ENCODE measurements around the gene STIM1. TPM values are rescaled to one million over a fixed set of nuclear protein-coding genes. Genes with fewer than 3 reads are reported as not detected.
"Not testable (repeated sequence)": the region's sequence is repeated elsewhere in the genome, so short reads cannot be mapped to it uniquely, and the experiment has no call there.

Gene STIM1
- total RNA-seq, 1 experiment from 2014 or later = 28.3 TPM

GRCh38 chr11:3810951-3811350 is 44.5 kb upstream of the STIM1 start:
- TF ChIP-seq EZH2 (IDR thresholded peaks at IDR 0.05; ENCODE audit: low read depth) = no peak
- no peak for TF ChIP-seq CTCF (conservative IDR thresholded peaks at IDR 0.05)
- ChIA-PET POLR2A (ENCODE audit: unreplicated experiment) (no interaction called here), CTCF (no interaction called here)
- Histone ChIP-seq H3K36me3 (ENCODE audit: low read depth) (no peaks in the 10 kb centered on the region), H4K20me1 (ENCODE audit: insufficient read depth) (no peaks in the 10 kb centered on the region), H3K27me3 (ENCODE audit: insufficient read depth, low read depth) (no peaks in the 10 kb centered on the region), H3F3A (ENCODE audit: insufficient read depth, low read depth) (no peaks in the 10 kb centered on the region), H3K4me3 (no peak overlapping the region), H3K27ac (no peak overlapping the region), H3K9me2 (ENCODE audit: insufficient read depth) (no peaks in the 10 kb centered on the region), H3K4me1 (replicated peaks; ENCODE audit: insufficient read depth) (peaks cover 6% of the 10 kb centered on the region), H3K79me2 (ENCODE audit: low read depth) (0 out of 2 replicates have a peak, but pooled peaks cover 4% of the 10 kb centered on the region), H3K4me2 (no peak overlapping the region), H3K9me3 (ENCODE audit: insufficient read depth, low read depth) (no peaks in the 10 kb centered on the region), H2AFZ (no peak overlapping the region)
- intact Hi-C loops (cut with micrococcal nuclease; ENCODE audit: unreplicated experiment) = no loop called here
- no TSS peak for BruUV-seq (replicated peaks)
- DNase-seq = no peak

GRCh38 chr11:3814832-3815231 is 40.6 kb upstream of the STIM1 start:
- peaks cover 19% of the 10 kb centered on the region for H3K4me1 ChIP-seq (replicated peaks; ENCODE audit: insufficient read depth)
- H3K27me3 ChIP-seq (ENCODE audit: insufficient read depth, low read depth); intact Hi-C loops (cut with micrococcal nuclease; ENCODE audit: unreplicated experiment); H3K27ac ChIP-seq; H4K20me1 ChIP-seq (ENCODE audit: insufficient read depth); H3K4me2 ChIP-seq; POLR2A ChIA-PET (ENCODE audit: unreplicated experiment); H3K9me2 ChIP-seq (ENCODE audit: insufficient read depth); DNase-seq; H2AFZ ChIP-seq; H3K9me3 ChIP-seq (ENCODE audit: insufficient read depth, low read depth); H3F3A ChIP-seq (ENCODE audit: insufficient read depth, low read depth); H3K79me2 ChIP-seq (ENCODE audit: low read depth); H3K4me3 ChIP-seq; BruUV-seq (replicated peaks); CTCF ChIA-PET; H3K36me3 ChIP-seq (ENCODE audit: low read depth): not testable (repeated sequence)

- 0 out of 2 replicates have a peak overlapping the region, but pooled peaks have one; percentile 19 for H3K27ac ChIP-seq
- intact Hi-C loops (cut with micrococcal nuclease; ENCODE audit: unreplicated experiment) = loop anchor here (1.0 kb wide), 1 partner anchor 25 kb away; no protein-coding TSS in a partner anchor
- no TSS peak for BruUV-seq (replicated peaks)
- H2AFZ ChIP-seq = no peak overlapping the region
- ChIA-PET CTCF (no interaction called here), POLR2A (ENCODE audit: unreplicated experiment) (no interaction called here)
- H3K27me3 ChIP-seq (ENCODE audit: insufficient read depth, low read depth) = no peaks in the 10 kb centered on the region
- H3K36me3 ChIP-seq (ENCODE audit: low read depth) = no peaks in the 10 kb centered on the region
- no peak for DNase-seq
- no peak overlapping the region for H3K4me3 ChIP-seq
- no peaks in the 10 kb centered on the region for H4K20me1 ChIP-seq (ENCODE audit: insufficient read depth)
- H3K4me2 ChIP-seq = peak overlapping the region; percentile 54; the same call in 1 of the 2 replicates
- H3K9me2 ChIP-seq (ENCODE audit: insufficient read depth) = no peaks in the 10 kb centered on the region
- no peak for TF ChIP-seq EZH2 (IDR thresholded peaks at IDR 0.05; ENCODE audit: low read depth)
- TF ChIP-seq CTCF (conservative IDR thresholded peaks at IDR 0.05) = no peak
- peaks cover 19% of the 10 kb centered on the region for H3K4me1 ChIP-seq (replicated peaks; ENCODE audit: insufficient read depth)
- no peaks in the 10 kb centered on the region for H3K79me2 ChIP-seq (ENCODE audit: low read depth)
- H3K9me3 ChIP-seq (ENCODE audit: insufficient read depth, low read depth) = no peaks in the 10 kb centered on the region
- no peaks in the 10 kb centered on the region for H3F3A ChIP-seq (ENCODE audit: insufficient read depth, low read depth)
These were observed 39.6 kb upstream of the STIM1 start for GRCh38 chr11:3815845-3816244.

GRCh38 chr11:3816673-3817072 is 38.8 kb upstream of the STIM1 start:
- no peaks in the 10 kb centered on the region for H3K79me2 ChIP-seq (ENCODE audit: low read depth)
- no peak overlapping the region for H2AFZ ChIP-seq
- ChIA-PET CTCF (no interaction called here), POLR2A (ENCODE audit: unreplicated experiment) (no interaction called here)
- H3K9me2 ChIP-seq (ENCODE audit: insufficient read depth) = no peaks in the 10 kb centered on the region
- intact Hi-C loops (cut with micrococcal nuclease; ENCODE audit: unreplicated experiment) = loop anchor here (1.0 kb wide), 1 partner anchor 25 kb away; no protein-coding TSS in a partner anchor
- no peaks in the 10 kb centered on the region for H3F3A ChIP-seq (ENCODE audit: insufficient read depth, low read depth)
- peaks cover 19% of the 10 kb centered on the region for H3K4me1 ChIP-seq (replicated peaks; ENCODE audit: insufficient read depth)
- H3K4me3 ChIP-seq = no peak overlapping the region
- peak overlapping the region; percentile 54 for H3K4me2 ChIP-seq
- TF ChIP-seq EZH2 (IDR thresholded peaks at IDR 0.05; ENCODE audit: low read depth) (no peak), CTCF (conservative IDR thresholded peaks at IDR 0.05) (no peak)
- BruUV-seq (replicated peaks) = no TSS peak
- H3K9me3 ChIP-seq (ENCODE audit: insufficient read depth, low read depth) = no peaks in the 10 kb centered on the region
- H3K27me3 ChIP-seq (ENCODE audit: insufficient read depth, low read depth) = no peaks in the 10 kb centered on the region
- DNase-seq = peak; percentile 62 to 80
- no peaks in the 10 kb centered on the region for H3K36me3 ChIP-seq (ENCODE audit: low read depth)
- H4K20me1 ChIP-seq (ENCODE audit: insufficient read depth) = no peaks in the 10 kb centered on the region
- H3K27ac ChIP-seq = no peak overlapping the region
